IMR-90 (cell line): Measurements from ENCODE around the gene NFATC1. TPM values are rescaled to one million over a fixed set of nuclear protein-coding genes. Genes with fewer than 3 reads are reported as not detected.

ENCODE experiments used
- ATAC-seq: fragments of 200-7000 bp; cut with Tn5 transposase; 2 replicates; pipeline ENCODE4 v1.9.1; 2020; ENCODE audit warnings: low read depth, mild to moderate bottlenecking, moderate library complexity
- BruUV-seq: library from RNA; stranded (reverse); fragments of 400-500 nt; replicated peaks from 2 replicates; lab custom pipeline; 2021; lab: Mats Ljungman, UMichigan
- CTCF ChIA-PET: fragments of 300-600 bp; formaldehyde crosslinking; extraction: SDS; loops from one replicate; lab custom pipeline; 2021; ENCODE audit warnings: antibody characterized with exemption; lab: Yijun Ruan, JAX
- POLR2A ChIA-PET: fragments of 300-600 bp; sonication (Branson Sonifier 250); formaldehyde crosslinking; loops from one replicate; lab custom pipeline; 2022; ENCODE audit warnings: antibody characterized with exemption; ENCODE audit not compliant: unreplicated experiment; lab: Charles Lee
- DNase-seq: peaks from one replicate; pipeline ENCODE4 v3.0.0; 2013
- H2AFZ ChIP-seq: replicated peaks from 2 replicates; pipeline ENCODE3; 2013; ENCODE audit warnings: low read length, mild to moderate bottlenecking; ENCODE audit not compliant: poor library complexity
- H2AK5ac ChIP-seq: 2 replicates; pipeline ENCODE4 v1.6.1; 2013; ENCODE audit warnings: low read depth, low read length, inconsistent platforms
- H2AK9ac ChIP-seq: replicated peaks from 2 replicates; pipeline ENCODE3; 2013; ENCODE audit warnings: mild to moderate bottlenecking, low read depth, low read length, moderate library complexity; ENCODE audit not compliant: poor library complexity
- H2BK120ac ChIP-seq: 2 replicates; pipeline ENCODE4 v1.6.1; 2013; ENCODE audit warnings: low read depth, low read length, inconsistent platforms
- H2BK15ac ChIP-seq: 3 replicates; pipeline ENCODE4 v1.6.1; 2013; ENCODE audit warnings: low read depth, low read length, inconsistent platforms
- H2BK20ac ChIP-seq: 2 replicates; pipeline ENCODE4 v1.6.1; 2013; ENCODE audit warnings: low read depth, mild to moderate bottlenecking, inconsistent platforms, low read length, moderate library complexity
- H2BK5ac ChIP-seq: 2 replicates; pipeline ENCODE4 v1.6.1; 2013; ENCODE audit warnings: mild to moderate bottlenecking, low read depth, low read length, inconsistent platforms; ENCODE audit not compliant: poor library complexity, severe bottlenecking
- H3K14ac ChIP-seq: replicated peaks from 2 replicates; pipeline ENCODE4 v1.6.1; 2013; ENCODE audit warnings: low read depth, low read length, inconsistent platforms
- H3K18ac ChIP-seq: 2 replicates; pipeline ENCODE4 v1.6.1; 2013; ENCODE audit warnings: low read depth, low read length, control low read depth
- H3K23ac ChIP-seq: 2 replicates; pipeline ENCODE4 v1.6.1; 2013; ENCODE audit warnings: low read depth, low read length, inconsistent platforms
- H3K27ac ChIP-seq: 2 replicates; pipeline ENCODE4 v1.5.1; 2013; ENCODE audit warnings: mild to moderate bottlenecking, control low read depth, low read length; ENCODE audit not compliant: insufficient read depth
- H3K27me3 ChIP-seq: 2 replicates; pipeline ENCODE4 v1.6.1; 2013; ENCODE audit warnings: low read length; ENCODE audit not compliant: control insufficient read depth, insufficient read depth
- H3K36me3 ChIP-seq: 2 replicates; pipeline ENCODE4 v1.6.1; 2013; ENCODE audit warnings: low read length, mixed read lengths; ENCODE audit not compliant: control insufficient read depth, insufficient read depth
- H3K4ac ChIP-seq: 2 replicates; pipeline ENCODE4 v1.6.1; 2013; ENCODE audit warnings: low read depth, low read length, inconsistent platforms
- H3K4me1 ChIP-seq: 2 replicates; pipeline ENCODE4 v1.6.1; 2013; ENCODE audit warnings: low read length, mixed read lengths; ENCODE audit not compliant: control insufficient read depth, insufficient read depth
- H3K4me2 ChIP-seq: 2 replicates; pipeline ENCODE4 v1.6.1; 2013; ENCODE audit warnings: low read depth, mild to moderate bottlenecking, control low read depth, low read length, moderate library complexity
- H3K4me3 ChIP-seq: 2 replicates; pipeline ENCODE4 v1.5.1; 2013; ENCODE audit warnings: low read depth, mild to moderate bottlenecking, control low read depth, low read length, moderate library complexity; ENCODE audit not compliant: insufficient read depth
- H3K56ac ChIP-seq: 2 replicates; pipeline ENCODE4 v1.6.1; 2013; ENCODE audit warnings: low read length, inconsistent platforms; ENCODE audit not compliant: insufficient read depth; ENCODE audit errors: extremely low read depth
- H3K79me1 ChIP-seq, 2 experiments: 2 replicates each; pipeline ENCODE4 v1.6.1; 2013; ENCODE audit warnings: low read length in 2 of 2, inconsistent platforms in 1 of 2, low read depth in 1 of 2
- H3K9ac ChIP-seq: 2 replicates; pipeline ENCODE4 v1.6.1; 2013; ENCODE audit warnings: low read depth, low read length, control low read depth
- H3K9me1 ChIP-seq: 2 replicates; pipeline ENCODE4 v1.6.1; 2013; ENCODE audit warnings: low read length, inconsistent platforms; ENCODE audit not compliant: insufficient read depth
- H3K9me3 ChIP-seq: 2 replicates; pipeline ENCODE4 v1.6.1; 2013; ENCODE audit warnings: low read length; ENCODE audit not compliant: control insufficient read depth, insufficient read depth
- H4K20me1 ChIP-seq: 2 replicates; pipeline ENCODE4 v1.6.1; 2013; ENCODE audit warnings: low read length, inconsistent platforms; ENCODE audit not compliant: insufficient read depth
- H4K5ac ChIP-seq: 2 replicates; pipeline ENCODE4 v1.6.1; 2013; ENCODE audit warnings: mild to moderate bottlenecking, low read depth, low read length, control low read depth
- H4K8ac ChIP-seq, 2 experiments: 2 replicates each; pipeline ENCODE4 v1.6.1; 2013; ENCODE audit warnings: low read depth in 2 of 2, low read length in 2 of 2, control low read depth in 1 of 2, inconsistent platforms in 1 of 2
- H4K91ac ChIP-seq: 2 replicates; pipeline ENCODE4 v1.6.1; 2013; ENCODE audit warnings: low read depth, low read length, inconsistent platforms; ENCODE audit not compliant: insufficient read depth
- BHLHE40 ChIP-seq: fragments of 150-350 bp; IDR thresholded peaks from 2 replicates; pipeline ENCODE4 v1.6.1; 2016; ENCODE audit warnings: mild to moderate bottlenecking, low read depth, low read length
- CEBPB ChIP-seq: IDR thresholded peaks from 2 replicates; pipeline ENCODE4 v1.6.1; 2012; ENCODE audit warnings: low read depth, low read length, improper control_type of control experiment
- CHD1 ChIP-seq: IDR thresholded peaks from 2 replicates; pipeline ENCODE4 v1.6.1; 2012; ENCODE audit warnings: low read depth, low read length, improper control_type of control experiment
- MAZ ChIP-seq: IDR thresholded peaks from 2 replicates; pipeline ENCODE4 v1.6.1; 2012; ENCODE audit warnings: low read depth, mild to moderate bottlenecking, low read length, improper control_type of control experiment, moderate library complexity, borderline replicate concordance
- MXI1 ChIP-seq: IDR thresholded peaks from 2 replicates; pipeline ENCODE4 v1.6.1; 2012; ENCODE audit warnings: low read depth, mild to moderate bottlenecking, low read length, moderate library complexity, borderline replicate concordance
- NFE2L2 ChIP-seq: fragments of 150-350 bp; IDR thresholded peaks from 2 replicates; pipeline ENCODE4 v1.6.1; 2016; ENCODE audit warnings: low read depth, mild to moderate bottlenecking, low read length
- RAD21 ChIP-seq: IDR thresholded peaks from 2 replicates; pipeline ENCODE4 v1.6.1; 2012; ENCODE audit warnings: low read length, improper control_type of control experiment
- RCOR1 ChIP-seq: IDR thresholded peaks from 2 replicates; pipeline ENCODE4 v1.6.1; 2012; ENCODE audit warnings: mild to moderate bottlenecking, low read length, improper control_type of control experiment; ENCODE audit not compliant: insufficient replicate concordance
- RFX5 ChIP-seq: IDR thresholded peaks from 2 replicates; pipeline ENCODE4 v1.8.0; 2012; ENCODE audit warnings: low read depth, mild to moderate bottlenecking, low read length, moderate library complexity
- WGBS, 2 experiments: methylation state at CpG; one replicate each; pipeline versions ENCODE4 v1.1.5 to v1.1.7; 2013; ENCODE audit warnings: missing lambda C conversion rate in 2 of 2; ENCODE audit not compliant: insufficient read length in 1 of 2; ENCODE audit errors: extremely low coverage in 2 of 2; 5-methylcytosine and 5-hydroxymethylcytosine counted together
- dilution Hi-C: fragments of 300-500 bp; cut with HindIII; formaldehyde crosslinking; loops from one replicate; pipeline ENCODE4 v1.14.3; 2018; ENCODE audit warnings: low sequenced_read_pairs; ENCODE audit not compliant: unreplicated experiment
- in situ Hi-C: fragments of 300-500 bp; cut with MboI; formaldehyde crosslinking; loops from 3 replicates; pipeline ENCODE4 v1.14.3; 2019; ENCODE audit warnings: low sequenced_read_pairs, inconsistent platforms, mixed read lengths
- intact Hi-C: fragments of 100-400 bp; cut with micrococcal nuclease; formaldehyde crosslinking; loops from 2 replicates; pipeline ENCODE4 v1.10.0; 2022
- polyA plus RNA-seq, 3 experiments: library from polyadenylated mRNA; depleted of rRNA; stranded (reverse); fragments of >200 nt; gene quantifications; 2 replicates each; pipeline ENCODE4 v1.2.3, GENCODE V29; 2012; ENCODE audit warnings: low replicate concordance in 1 of 3
- total RNA-seq: library from RNA; depleted of rRNA; stranded (reverse); fragments of >200 nt; gene quantifications from 2 replicates; pipeline ENCODE4 v1.2.3, GENCODE V29; 2012
- TF ChIP-seq, protein P1 (sequence below): fragments of 150-350 bp; IDR thresholded peaks from 2 replicates; pipeline ENCODE4 v1.6.1; 2016; ENCODE audit warnings: low read depth, mild to moderate bottlenecking, low read length, moderate library complexity, borderline replicate concordance
- TF ChIP-seq, protein P2 (sequence below): fragments of 150-350 bp; IDR thresholded peaks from 2 replicates; pipeline ENCODE4 v1.6.1; 2017; ENCODE audit warnings: mild to moderate bottlenecking, antibody characterized with exemption, low read length, low read depth
- TF ChIP-seq, protein P3 (sequence below): conservative IDR thresholded peaks from 2 replicates; pipeline ENCODE4 v1.5.1; 2012; ENCODE audit warnings: mild to moderate bottlenecking, low read depth, low read length, improper control_type of control experiment

Gene NFATC1
- total and polyA plus RNA-seq, 2 of the 4 experiments (the other 2 are of a cell fraction), result 0.36 to 1.8 TPM

DNA sequence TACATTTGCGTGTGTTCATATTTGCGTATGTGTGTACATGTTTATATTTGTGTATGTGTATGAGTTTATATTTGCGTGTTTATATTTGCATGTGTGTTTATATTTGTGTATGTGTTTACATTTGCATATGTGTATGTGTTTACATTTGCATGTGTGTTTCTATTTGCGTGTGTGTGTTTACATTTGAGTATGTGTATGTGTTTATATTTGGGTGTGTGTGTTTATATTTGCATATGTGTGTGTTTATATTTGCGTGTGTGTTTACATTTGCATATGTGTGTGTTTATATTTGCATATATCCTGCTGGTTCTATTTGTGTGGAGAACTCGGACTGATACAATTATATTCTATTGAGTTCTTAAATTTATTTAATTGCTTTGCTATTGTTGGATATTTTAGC lies 168.7 kb downstream of the NFATC1 start:
- H2BK120ac ChIP-seq, result no peak overlapping the region
- no peaks in the 10 kb centered on the region for H3K9me3 ChIP-seq
- no peak overlapping the region for H4K5ac ChIP-seq
- H2AK9ac ChIP-seq, result no peak overlapping the region
- 53% methylated on average over 3 of the region's 6 CpGs; no CpG with 5 or more reads in 1 of the 2 experiments for WGBS, 2 experiments
- ChIA-PET CTCF (no interaction called here), POLR2A (no interaction called here)
- in situ Hi-C loops (no loop called here), dilution Hi-C loops (no loop called here), intact Hi-C loops (no loop called here)
- H4K8ac ChIP-seq, result no peak overlapping the region
- peaks cover 4% of the 10 kb centered on the region; the same call in 1 of the 2 replicates for H3K9me1 ChIP-seq
- no peak overlapping the region for H3K4me2 ChIP-seq
- H4K91ac ChIP-seq, result no peak overlapping the region
- no peak for ATAC-seq
- H3K14ac ChIP-seq, result no peak overlapping the region
- no peak overlapping the region for H2BK5ac ChIP-seq
- no peak overlapping the region for H2AK5ac ChIP-seq
- no peak overlapping the region for H3K18ac ChIP-seq
- 0 out of 2 replicates have a peak, but pooled peaks cover 2% of the 10 kb centered on the region for H3K27me3 ChIP-seq
- TF ChIP-seq CEBPB (no peak), MAZ (no peak), RCOR1 (no peak), MXI1 (no peak), NFE2L2 (no peak), CHD1 (no peak), RFX5 (no peak), BHLHE40 (no peak), RAD21 (no peak)
- TF ChIP-seq, protein P1, sequence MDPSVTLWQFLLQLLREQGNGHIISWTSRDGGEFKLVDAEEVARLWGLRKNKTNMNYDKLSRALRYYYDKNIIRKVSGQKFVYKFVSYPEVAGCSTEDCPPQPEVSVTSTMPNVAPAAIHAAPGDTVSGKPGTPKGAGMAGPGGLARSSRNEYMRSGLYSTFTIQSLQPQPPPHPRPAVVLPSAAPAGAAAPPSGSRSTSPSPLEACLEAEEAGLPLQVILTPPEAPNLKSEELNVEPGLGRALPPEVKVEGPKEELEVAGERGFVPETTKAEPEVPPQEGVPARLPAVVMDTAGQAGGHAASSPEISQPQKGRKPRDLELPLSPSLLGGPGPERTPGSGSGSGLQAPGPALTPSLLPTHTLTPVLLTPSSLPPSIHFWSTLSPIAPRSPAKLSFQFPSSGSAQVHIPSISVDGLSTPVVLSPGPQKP, result no peak
- TF ChIP-seq, protein P2, sequence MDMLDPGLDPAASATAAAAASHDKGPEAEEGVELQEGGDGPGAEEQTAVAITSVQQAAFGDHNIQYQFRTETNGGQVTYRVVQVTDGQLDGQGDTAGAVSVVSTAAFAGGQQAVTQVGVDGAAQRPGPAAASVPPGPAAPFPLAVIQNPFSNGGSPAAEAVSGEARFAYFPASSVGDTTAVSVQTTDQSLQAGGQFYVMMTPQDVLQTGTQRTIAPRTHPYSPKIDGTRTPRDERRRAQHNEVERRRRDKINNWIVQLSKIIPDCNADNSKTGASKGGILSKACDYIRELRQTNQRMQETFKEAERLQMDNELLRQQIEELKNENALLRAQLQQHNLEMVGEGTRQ, result no peak
- TF ChIP-seq, protein P3, sequence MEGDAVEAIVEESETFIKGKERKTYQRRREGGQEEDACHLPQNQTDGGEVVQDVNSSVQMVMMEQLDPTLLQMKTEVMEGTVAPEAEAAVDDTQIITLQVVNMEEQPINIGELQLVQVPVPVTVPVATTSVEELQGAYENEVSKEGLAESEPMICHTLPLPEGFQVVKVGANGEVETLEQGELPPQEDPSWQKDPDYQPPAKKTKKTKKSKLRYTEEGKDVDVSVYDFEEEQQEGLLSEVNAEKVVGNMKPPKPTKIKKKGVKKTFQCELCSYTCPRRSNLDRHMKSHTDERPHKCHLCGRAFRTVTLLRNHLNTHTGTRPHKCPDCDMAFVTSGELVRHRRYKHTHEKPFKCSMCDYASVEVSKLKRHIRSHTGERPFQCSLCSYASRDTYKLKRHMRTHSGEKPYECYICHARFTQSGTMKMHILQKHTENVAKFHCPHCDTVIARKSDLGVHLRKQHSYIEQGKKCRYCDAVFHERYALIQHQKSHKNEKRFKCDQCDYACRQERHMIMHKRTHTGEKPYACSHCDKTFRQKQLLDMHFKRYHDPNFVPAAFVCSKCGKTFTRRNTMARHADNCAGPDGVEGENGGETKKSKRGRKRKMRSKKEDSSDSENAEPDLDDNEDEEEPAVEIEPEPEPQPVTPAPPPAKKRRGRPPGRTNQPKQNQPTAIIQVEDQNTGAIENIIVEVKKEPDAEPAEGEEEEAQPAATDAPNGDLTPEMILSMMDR, result no peak
- H3K4me3 ChIP-seq, result no peak overlapping the region
- no peak overlapping the region for H3K27ac ChIP-seq
- no peaks in the 10 kb centered on the region for H3K79me1 ChIP-seq
- no peaks in the 10 kb centered on the region for H4K20me1 ChIP-seq
- peaks cover 10% of the 10 kb centered on the region for H3K4me1 ChIP-seq
- no peak overlapping the region for H3K4ac ChIP-seq
- no peak overlapping the region for H3K56ac ChIP-seq
- H3K9ac ChIP-seq, result no peak overlapping the region
- no peak for DNase-seq
- no peak overlapping the region for H2AFZ ChIP-seq
- H2BK15ac ChIP-seq, result no peak overlapping the region
- no peaks in the 10 kb centered on the region for H3K36me3 ChIP-seq
- no peak overlapping the region for H3K23ac ChIP-seq
- H2BK20ac ChIP-seq, result no peak overlapping the region
- BruUV-seq, result no TSS peak
